ENCODE data around the gene VPS35L.
"Not testable (repeated sequence)": the region's sequence is repeated elsewhere in the genome, so short reads cannot be mapped to it uniquely, and the experiment has no call there.

Gene VPS35L

GRCh38 chr16:19710991-19711545, 155.6 kb downstream of the VPS35L start:
- no peak for DNase-seq

DNA sequence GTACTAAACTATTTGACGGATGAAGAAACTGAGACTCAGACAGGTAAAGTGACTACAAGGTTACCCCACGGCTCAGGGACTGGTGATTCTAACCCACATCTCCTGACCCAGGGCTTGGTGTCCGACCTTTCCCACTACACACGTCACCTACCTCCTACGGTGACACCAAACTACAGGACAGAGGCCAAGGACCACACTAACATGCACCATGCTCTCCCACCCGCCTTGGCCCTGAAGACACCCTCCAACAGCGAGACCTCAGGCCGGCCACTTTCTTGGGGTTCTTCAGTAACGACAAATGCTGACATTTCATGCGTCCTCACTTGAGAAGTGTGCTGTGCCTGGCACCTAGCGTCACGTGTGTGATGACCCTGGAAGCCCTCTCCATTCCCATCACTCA, 156.1 kb downstream of the VPS35L start:
- no peak for DNase-seq

DNA sequence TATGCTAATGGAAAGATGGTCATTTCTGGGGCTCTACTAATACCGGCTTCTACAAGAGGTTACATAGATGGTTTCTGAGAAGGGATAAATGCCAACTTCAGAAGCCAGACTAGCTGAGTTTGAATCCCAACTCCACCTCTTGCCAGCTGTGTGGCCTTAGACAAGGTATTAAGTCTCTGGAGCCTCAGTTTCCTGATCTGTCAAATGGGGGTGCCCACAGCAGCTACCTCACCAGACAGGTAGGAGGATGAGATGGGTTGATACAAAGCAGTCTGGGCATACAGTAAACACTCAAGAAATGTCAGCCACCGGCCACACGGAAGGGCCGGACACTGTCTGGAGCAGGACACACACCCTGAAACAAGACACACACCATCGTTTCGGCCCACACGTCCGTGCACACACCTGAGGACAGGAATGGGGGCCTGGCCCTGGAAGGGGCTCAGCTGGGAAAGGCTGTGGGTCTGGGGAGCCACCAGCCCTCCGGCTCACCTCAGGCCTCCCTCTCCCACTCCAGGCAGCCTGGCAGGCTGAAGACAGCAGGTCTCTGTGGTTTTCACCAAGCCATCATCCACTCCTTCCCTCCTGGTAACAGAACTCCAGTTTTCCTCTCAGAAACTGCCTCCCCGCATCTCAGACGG, 157.0 kb downstream of the VPS35L start:
- no peak for DNase-seq

DNA sequence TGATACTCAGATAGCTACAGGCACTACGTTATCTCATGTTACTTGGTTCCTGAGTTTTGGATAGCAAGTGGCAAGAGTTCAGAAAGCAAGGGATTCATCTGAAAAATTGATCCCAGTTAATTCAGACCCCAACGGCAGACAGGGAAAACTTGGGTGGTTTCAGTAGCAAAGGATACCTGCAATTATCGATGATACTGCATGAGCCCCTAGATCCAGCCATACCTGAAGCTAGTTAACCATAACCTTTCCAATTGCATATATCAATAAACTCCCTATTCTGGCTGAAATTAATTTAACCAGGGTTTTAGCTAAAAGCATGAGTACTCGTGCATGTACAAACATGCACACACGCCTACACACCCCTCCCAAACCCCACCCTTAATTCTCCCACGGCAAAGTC, 158.2 kb downstream of the VPS35L start:
- DNase-seq = no peak

- no peak for DNase-seq
Observed at GRCh38 chr16:19715566-19715965, 160.1 kb downstream of the VPS35L start.

GRCh38 chr16:19716183-19716582, 160.7 kb downstream of the VPS35L start:
- no peak for DNase-seq

GRCh38 chr16:19716728-19717127, 161.2 kb downstream of the VPS35L start:
- DNase-seq = not testable (repeated sequence)

GRCh38 chr16:19717314-19717713, 161.8 kb downstream of the VPS35L start:
- no peak for DNase-seq

DNA sequence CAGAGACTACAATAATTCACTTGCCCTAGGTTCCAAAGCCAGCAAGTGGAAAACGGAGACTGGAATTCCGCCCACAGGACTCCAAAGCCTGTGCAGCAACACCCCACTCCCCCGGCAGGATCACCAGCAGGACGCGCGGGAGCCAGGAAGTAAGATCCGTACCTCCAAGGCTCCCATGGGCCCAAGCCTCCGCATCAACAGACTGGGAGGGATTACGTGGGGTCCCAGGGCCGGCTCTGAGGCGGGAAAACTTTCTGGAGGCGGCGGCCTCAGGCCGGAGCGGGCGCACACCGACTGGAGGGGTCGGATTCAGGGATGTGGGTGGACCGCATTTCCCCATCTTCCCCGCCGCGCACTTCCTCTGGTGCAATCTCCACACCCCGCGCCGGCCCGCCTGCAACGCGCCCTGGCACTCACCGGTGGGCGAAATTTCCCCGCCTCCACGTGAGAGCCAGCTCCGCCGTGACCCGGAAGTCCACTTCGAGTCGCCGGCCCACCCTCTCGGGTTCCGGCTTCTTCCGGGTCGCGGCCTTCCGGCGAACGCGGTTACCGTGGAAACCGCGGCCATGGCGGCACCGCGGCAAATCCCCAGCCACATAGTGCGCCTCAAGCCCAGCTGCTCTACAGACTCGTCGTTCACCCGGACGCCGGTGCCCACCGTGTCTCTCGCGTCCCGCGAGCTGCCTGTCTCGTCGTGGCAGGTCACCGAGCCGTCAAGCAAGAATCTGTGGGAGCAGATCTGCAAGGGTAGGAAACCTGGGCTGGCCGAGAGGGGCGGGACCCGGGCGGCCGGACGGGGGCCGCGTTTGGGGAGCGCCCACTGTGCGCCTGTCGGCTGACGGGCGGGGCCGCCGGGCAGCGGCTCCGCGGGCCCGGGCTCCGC, 162.5 kb downstream of the VPS35L start, which contains the start of the genes IQCK and KNOP1:
IQCK (plus strand) TSS at position 531 of the 883 bp plus-strand sequence; CDS start at position 567, 36 bp downstream.
KNOP1 (minus strand) TSS at position 487 of the 883 bp plus-strand sequence. CDS start 3,192 bp downstream, outside the sequence.
- peak; percentile 94 for DNase-seq

DNA sequence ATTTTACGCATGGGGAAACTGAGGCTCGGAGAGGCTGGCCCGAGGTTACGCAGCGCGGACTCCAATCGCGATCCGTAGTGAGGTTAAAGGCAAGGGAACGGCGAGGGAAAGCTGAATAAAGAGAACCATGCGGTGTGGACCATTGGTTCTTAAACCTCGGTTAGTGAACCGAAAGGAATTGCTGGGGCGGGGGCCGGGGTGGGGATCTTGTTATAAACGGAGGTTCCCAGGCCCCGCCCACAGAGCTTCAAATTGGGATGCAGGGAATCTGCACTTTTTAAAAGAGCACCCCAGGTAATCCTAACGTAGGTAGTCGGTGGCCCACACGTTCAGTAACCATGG, 163.1 kb downstream of the VPS35L start:
- DNase-seq = no peak

GRCh38 chr16:19722269-19722952, 166.9 kb downstream of the VPS35L start:
- DNase-seq = no peak

DNA sequence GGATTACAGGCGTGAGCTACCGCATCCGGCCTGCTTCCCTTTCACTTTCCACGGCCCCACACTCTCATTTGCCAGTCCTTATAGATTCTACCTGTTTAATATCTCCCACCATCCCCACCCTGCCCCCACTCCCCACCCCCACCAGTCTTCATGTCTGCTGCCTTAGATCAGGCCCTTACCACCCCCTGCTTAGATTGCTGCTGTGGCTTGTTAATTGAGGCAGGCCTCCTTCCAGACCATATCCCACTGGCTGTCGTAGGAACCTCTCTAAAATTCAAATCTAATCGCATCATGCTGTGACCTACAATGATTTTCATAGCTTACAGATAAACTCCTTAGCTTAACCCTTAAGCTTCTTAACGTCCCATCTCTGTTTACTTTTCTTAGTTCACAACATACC, 167.5 kb downstream of the VPS35L start:
- DNase-seq = no peak

GRCh38 chr16:19728636-19728965, 173.1 kb downstream of the VPS35L start:
- no peak for DNase-seq

DNA sequence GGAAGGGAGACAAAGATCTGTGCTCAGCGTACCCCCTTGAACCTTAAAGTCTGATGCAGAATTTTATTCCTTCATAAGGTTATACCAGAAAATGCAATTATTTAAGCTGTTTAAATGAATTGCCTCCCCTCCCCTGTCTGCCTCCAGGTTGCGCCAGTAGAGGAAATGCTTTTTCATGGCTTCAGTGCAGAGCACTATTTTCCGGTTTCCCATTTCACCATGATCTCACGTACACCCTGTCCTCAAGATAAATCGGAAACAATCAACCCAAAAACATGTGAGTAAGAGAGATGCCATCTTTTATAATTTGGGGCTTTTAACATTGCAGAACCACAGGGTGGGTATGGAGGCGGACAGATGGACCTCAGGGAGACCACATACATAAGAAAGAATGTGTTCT, 178.0 kb downstream of the VPS35L start:
- no peak for DNase-seq

GRCh38 chr16:19735074-19735867, 179.8 kb downstream of the VPS35L start:
- DNase-seq = no peak

- DNase-seq = no peak
Observed at GRCh38 chr16:19737306-19738038, 182.0 kb downstream of the VPS35L start.

DNA sequence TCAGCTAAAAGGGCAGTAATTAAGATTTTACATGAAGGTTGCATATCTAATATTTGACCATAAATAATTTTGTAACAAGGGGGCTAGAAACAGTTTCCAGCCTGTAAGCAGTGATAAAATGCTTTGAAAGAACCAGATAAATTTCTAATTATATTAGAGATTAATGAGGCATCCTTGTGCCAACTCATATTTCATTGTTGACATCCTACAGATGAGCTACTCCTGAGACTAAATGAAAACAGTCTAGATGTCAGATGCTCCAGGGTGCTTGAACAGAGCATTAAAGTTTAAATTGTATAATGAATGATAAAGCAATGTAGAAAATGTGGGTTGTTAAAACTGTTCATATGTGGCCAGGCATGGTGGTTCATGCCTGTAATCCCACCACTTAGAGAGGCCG, 185.9 kb downstream of the VPS35L start:
- DNase-seq = no peak

- no peak for DNase-seq
Observed at GRCh38 chr16:19743816-19744159, 188.3 kb downstream of the VPS35L start.

DNA sequence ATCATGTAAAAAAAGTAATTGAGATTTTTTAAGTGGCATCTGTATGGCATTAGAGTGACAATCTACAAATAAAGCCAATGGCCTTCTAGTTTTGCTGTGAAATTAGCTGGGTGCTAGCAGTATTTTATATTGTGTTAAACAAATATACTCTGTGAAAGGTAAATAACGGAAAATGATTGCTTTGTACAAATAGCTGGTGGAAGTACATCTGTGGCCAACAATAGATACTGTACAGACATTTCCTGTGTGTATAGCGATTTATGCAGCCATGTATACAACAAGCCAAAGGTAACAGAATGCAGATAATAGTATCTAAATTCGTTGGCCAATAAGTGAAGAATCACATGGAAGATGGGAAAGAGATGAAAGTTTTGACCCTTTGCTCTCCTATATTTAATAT, 189.2 kb downstream of the VPS35L start:
- DNase-seq = no peak

- DNase-seq = no peak
Observed at GRCh38 chr16:19745286-19746010, 189.9 kb downstream of the VPS35L start.

DNA sequence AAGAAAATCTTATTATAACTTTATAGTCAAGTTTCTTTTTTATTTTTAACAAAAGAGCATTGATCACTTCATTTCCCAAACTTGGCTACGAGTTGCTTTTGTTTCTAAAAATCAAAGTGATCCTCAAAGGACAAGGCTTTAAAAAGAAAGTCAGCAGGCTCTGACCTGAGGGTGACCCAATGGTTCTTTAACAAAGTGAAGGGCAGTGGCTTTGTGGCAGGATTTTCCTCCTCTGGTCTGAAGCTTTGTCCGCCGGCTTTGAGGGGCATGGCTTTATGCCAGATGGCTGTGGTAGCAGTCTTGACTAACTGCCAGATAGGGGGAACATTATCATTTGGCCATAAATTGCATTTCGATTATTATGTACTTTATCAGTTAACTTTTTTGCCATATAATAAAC, 191.1 kb downstream of the VPS35L start:
- DNase-seq = no peak
